OCI-LY7 (cell line): ENCODE data around the gene TOP1. TPM values are rescaled to one million over a fixed set of nuclear protein-coding genes. Genes with fewer than 3 reads are reported as not detected.

Experiments used
- BruUV-seq: library from RNA; stranded (reverse); fragments of 400-500 nt; replicated peaks from 2 replicates; lab custom pipeline; 2021; lab: Mats Ljungman, UMichigan
- CTCF ChIA-PET: fragments of 300-600 bp; sonication (Branson Sonifier 250); formaldehyde crosslinking; loops from one replicate; lab custom pipeline; 2022; ENCODE audit warnings: antibody characterized with exemption; ENCODE audit not compliant: unreplicated experiment; lab: Charles Lee
- POLR2A ChIA-PET: fragments of 300-600 bp; sonication (Branson Sonifier 250); formaldehyde crosslinking; loops from one replicate; lab custom pipeline; 2022; ENCODE audit warnings: antibody characterized with exemption; lab: Charles Lee
- DNase-seq: peaks from one replicate; pipeline ENCODE4 v3.0.0-alpha.2; 2015; ENCODE audit warnings: low spot score
- H2AFZ ChIP-seq: fragments of 200-600 bp; sonication (generic), shearing (Covaris generic); 2 replicates; pipeline ENCODE4 v1.6.1; 2014; ENCODE audit warnings: mild to moderate bottlenecking, antibody characterized with exemption, low read length, moderate library complexity
- H3K27ac ChIP-seq: fragments of 200-600 bp; sonication (generic); 2 replicates; pipeline ENCODE4 v1.5.1; 2014; ENCODE audit warnings: mixed run types, low read depth, mild to moderate bottlenecking, moderate library complexity, low read length, inconsistent platforms; ENCODE audit not compliant: poor library complexity, severe bottlenecking
- H3K36me3 ChIP-seq: fragments of 200-600 bp; sonication (generic); 2 replicates; pipeline ENCODE4 v1.6.1; 2014; ENCODE audit warnings: mild to moderate bottlenecking, antibody characterized with exemption, low read length, moderate library complexity, mixed read lengths; ENCODE audit not compliant: insufficient read depth
- H3K4me1 ChIP-seq: fragments of 200-600 bp; sonication (generic); 2 replicates; pipeline ENCODE4 v1.5.1; 2014; ENCODE audit warnings: mild to moderate bottlenecking, low read length; ENCODE audit not compliant: insufficient read depth, poor library complexity, severe bottlenecking
- H3K4me2 ChIP-seq: fragments of 200-600 bp; sonication (generic); 2 replicates; pipeline ENCODE4 v1.6.1; 2014; ENCODE audit warnings: mild to moderate bottlenecking, low read length
- H3K4me3 ChIP-seq: fragments of 200-600 bp; sonication (generic); 2 replicates; pipeline ENCODE4 v1.5.1; 2014; ENCODE audit warnings: mild to moderate bottlenecking, low read depth, low read length; ENCODE audit not compliant: poor library complexity, severe bottlenecking
- H3K79me2 ChIP-seq: fragments of 200-600 bp; sonication (generic); 2 replicates; pipeline ENCODE4 v1.6.1; 2016; ENCODE audit warnings: low read depth, mild to moderate bottlenecking, low read length, moderate library complexity, mixed read lengths; ENCODE audit not compliant: insufficient read depth
- H3K9me2 ChIP-seq: fragments of 200-600 bp; sonication (generic); 2 replicates; pipeline ENCODE4 v1.6.1; 2016; ENCODE audit warnings: mild to moderate bottlenecking, low read length, mixed read lengths; ENCODE audit not compliant: insufficient read depth
- H3K9me3 ChIP-seq: fragments of 200-600 bp; sonication (generic); 2 replicates; pipeline ENCODE4 v1.6.1; 2014; ENCODE audit warnings: mild to moderate bottlenecking, mixed run types, low read length, mixed read lengths
- H4K20me1 ChIP-seq: fragments of 200-600 bp; sonication (generic); 2 replicates; pipeline ENCODE4 v1.6.1; 2014; ENCODE audit warnings: mild to moderate bottlenecking, antibody characterized with exemption, low read length, moderate library complexity, mixed read lengths; ENCODE audit not compliant: insufficient read depth
- EZH2phosphoT487 ChIP-seq: fragments of 200-600 bp; sonication (generic); IDR thresholded peaks from 2 replicates; pipeline ENCODE4 v1.6.1; 2018; ENCODE audit warnings: low read depth, borderline replicate concordance, mild to moderate bottlenecking, mixed run types, antibody characterized with exemption, low read length, moderate library complexity, mixed read lengths
- intact Hi-C: fragments of 100-400 bp; cut with micrococcal nuclease; formaldehyde crosslinking; loops from one replicate; pipeline ENCODE4 v1.10.0; 2022; ENCODE audit not compliant: unreplicated experiment
- total RNA-seq, 2 experiments: library from RNA; depleted of rRNA in 1 of 2; stranded (reverse); fragments of >200 nt in 1 of 2; shearing (Covaris generic) in 1 of 2; gene quantifications; 2 replicates each; pipeline ENCODE4 v1.2.3, GENCODE V29; 2014 to 2022
- TF ChIP-seq, protein P1 (sequence below): fragments of 200-600 bp; sonication (generic); conservative IDR thresholded peaks from 2 replicates; pipeline ENCODE4 v1.5.1; 2014; ENCODE audit warnings: mild to moderate bottlenecking, antibody characterized with exemption, low read length, moderate library complexity, mixed read lengths

TOP1 gene
- total RNA-seq, 2 experiments from 2014 or later: 44.6 to 200 TPM

- H3K36me3 ChIP-seq: peaks cover 72% of the 10 kb centered on the region
- TF ChIP-seq, protein P1, sequence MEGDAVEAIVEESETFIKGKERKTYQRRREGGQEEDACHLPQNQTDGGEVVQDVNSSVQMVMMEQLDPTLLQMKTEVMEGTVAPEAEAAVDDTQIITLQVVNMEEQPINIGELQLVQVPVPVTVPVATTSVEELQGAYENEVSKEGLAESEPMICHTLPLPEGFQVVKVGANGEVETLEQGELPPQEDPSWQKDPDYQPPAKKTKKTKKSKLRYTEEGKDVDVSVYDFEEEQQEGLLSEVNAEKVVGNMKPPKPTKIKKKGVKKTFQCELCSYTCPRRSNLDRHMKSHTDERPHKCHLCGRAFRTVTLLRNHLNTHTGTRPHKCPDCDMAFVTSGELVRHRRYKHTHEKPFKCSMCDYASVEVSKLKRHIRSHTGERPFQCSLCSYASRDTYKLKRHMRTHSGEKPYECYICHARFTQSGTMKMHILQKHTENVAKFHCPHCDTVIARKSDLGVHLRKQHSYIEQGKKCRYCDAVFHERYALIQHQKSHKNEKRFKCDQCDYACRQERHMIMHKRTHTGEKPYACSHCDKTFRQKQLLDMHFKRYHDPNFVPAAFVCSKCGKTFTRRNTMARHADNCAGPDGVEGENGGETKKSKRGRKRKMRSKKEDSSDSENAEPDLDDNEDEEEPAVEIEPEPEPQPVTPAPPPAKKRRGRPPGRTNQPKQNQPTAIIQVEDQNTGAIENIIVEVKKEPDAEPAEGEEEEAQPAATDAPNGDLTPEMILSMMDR: no peak
- no peak for TF ChIP-seq EZH2phosphoT487
- intact Hi-C loops: loop anchor here (5.0 kb wide), 1 partner anchor 56 kb away; no protein-coding TSS in a partner anchor
- ChIA-PET CTCF (interaction anchor here (3.1 kb wide), 1 partner anchor 58 kb away, joined by 13 read pairs; no protein-coding TSS in a partner anchor), POLR2A (interaction anchor here (1.0 to 4.9 kb wide), 7 partner anchors 11 to 60 kb away, joined by 4 to 52 read pairs (median 5); no protein-coding TSS in a partner anchor)
- peak overlapping the region; percentile 44 for H3K4me3 ChIP-seq
- peak overlapping the region; percentile 71 for H3K27ac ChIP-seq
- H4K20me1 ChIP-seq: peaks cover 57% of the 10 kb centered on the region
- H3K9me3 ChIP-seq: peaks cover 10% of the 10 kb centered on the region; the same call in 1 of the 2 replicates
- no peaks in the 10 kb centered on the region for H3K9me2 ChIP-seq
- peak overlapping the region; percentile 71 for H3K4me2 ChIP-seq
- peaks cover 100% of the 10 kb centered on the region for H3K79me2 ChIP-seq
- BruUV-seq: TSS peak; percentile 3
- H3K4me1 ChIP-seq: peaks cover 90% of the 10 kb centered on the region
- H2AFZ ChIP-seq: no peak overlapping the region
- peak; percentile 49 for DNase-seq
Observed at GRCh38 chr20:41048461-41049301, 20.1 kb downstream of the TOP1 start.

GRCh38 chr20:41049451-41049850 lies 20.8 kb downstream of the TOP1 start:
- Histone ChIP-seq H3K4me1 (peaks cover 86% of the 10 kb centered on the region), H3K27ac (peak overlapping the region; percentile 71), H3K36me3 (peaks cover 74% of the 10 kb centered on the region), H3K9me3 (peaks cover 13% of the 10 kb centered on the region; the same call in 1 of the 2 replicates), H3K79me2 (peaks cover 100% of the 10 kb centered on the region), H2AFZ (no peak overlapping the region), H3K4me3 (peak overlapping the region; percentile 44), H4K20me1 (peaks cover 55% of the 10 kb centered on the region), H3K4me2 (peak overlapping the region; percentile 71), H3K9me2 (no peaks in the 10 kb centered on the region)
- ChIA-PET POLR2A (interaction anchor here (1.0 to 1.5 kb wide), 3 partner anchors 11 to 40 kb away, joined by 3 to 4 read pairs (median 4); no protein-coding TSS in a partner anchor), CTCF (no interaction called here)
- TF ChIP-seq, protein P1: no peak
- no peak for TF ChIP-seq EZH2phosphoT487
- BruUV-seq: no TSS peak
- no peak for DNase-seq
- intact Hi-C loops: loop anchor here (5.0 kb wide), 1 partner anchor 57 kb away; no protein-coding TSS in a partner anchor
